Measurements from ENCODE around the gene XXYLT1. TPM values are rescaled to one million over a fixed set of nuclear protein-coding genes. Genes with fewer than 3 reads are reported as not detected.

Gene XXYLT1
- total and polyA plus RNA-seq, 9 of the 15 experiments (the other 6 are each of a cell fraction or from before 2014, with no cell fraction given), result 1.9 to 18.9 (median 15.0) TPM

DNA sequence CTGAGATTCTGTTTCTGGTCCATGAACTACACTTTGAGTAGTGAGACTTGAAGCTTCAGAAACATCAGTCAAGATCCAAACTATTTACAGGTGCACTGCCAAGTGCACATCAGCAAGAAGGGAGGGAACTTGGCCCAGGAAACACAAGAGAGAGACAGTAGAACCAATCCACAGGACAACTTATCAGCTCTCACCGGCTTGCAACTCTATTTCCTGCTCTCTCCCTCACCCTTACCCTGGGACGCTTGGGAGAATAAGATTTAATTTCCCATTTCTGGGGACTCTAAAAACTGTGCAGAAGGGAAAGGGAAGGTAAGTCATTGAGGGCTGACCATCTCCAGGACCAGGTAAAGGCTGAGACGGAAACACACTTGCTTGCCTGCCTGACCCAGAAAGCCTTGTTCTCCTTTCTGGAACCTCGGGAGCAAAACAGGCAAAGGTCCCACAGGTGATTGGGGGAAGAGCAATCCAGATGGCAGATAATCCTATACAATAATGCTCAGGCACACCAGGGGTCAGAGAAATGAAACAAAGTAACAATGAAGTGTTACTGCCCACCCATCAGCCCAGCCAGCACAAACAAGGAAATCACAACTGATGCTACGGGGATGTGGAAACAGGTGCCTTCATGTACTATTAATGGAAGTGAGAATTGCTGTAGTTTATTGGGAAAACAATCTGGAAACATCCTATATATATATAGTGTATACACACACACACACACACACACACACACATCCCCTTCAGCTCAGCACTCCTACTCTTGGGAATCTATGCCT lies 154.4 kb downstream of the XXYLT1 start (continued):
- no peak for TF ChIP-seq ATF1 (CRISPR knock-in tag; IDR thresholded peaks at IDR 0.05)
- TF ChIP-seq ATF1 (tag; IDR thresholded peaks at IDR 0.05), result no peak

DNA sequence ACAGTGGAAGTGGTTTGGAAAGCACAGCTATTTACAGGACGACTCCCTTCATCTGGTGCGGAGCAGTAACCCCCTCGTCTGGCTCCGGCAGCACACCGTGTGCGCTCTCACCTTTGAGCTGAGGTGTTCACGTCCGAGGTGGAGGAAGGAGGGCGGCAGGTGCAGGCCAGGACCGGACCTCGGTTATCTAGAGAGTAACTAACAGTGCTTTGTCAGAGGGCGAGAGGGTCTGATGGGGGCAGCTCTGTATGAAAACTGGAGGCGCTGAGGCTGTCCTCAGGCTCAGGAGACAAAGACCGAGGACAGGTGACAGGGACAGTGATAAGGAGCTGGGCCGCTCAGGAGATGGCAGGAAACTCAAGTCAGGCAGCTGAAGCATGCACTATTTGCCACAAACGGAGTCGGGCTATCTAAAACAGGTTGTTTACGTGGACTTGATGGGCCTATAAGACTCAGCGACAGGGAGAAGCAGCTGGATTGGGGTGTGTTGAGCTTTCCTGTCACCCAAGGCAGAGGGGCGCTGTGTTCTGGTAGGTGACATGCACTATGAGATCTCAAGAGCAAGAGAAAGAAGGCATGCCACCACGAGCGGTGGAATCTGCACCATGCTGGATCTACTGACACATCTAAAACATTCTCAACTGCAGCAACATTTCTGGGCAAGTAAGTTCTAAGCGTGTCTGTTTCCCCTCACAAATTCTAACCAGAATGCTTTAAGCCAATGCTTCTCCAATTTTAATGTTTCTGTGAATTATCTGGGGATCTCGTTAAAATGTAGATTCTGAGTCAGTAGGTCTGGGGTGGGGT lies 155.2 kb downstream of the XXYLT1 start:
- ChIA-PET CTCF (ENCODE audit: low intra/inter-chr PET ratio) (no interaction called here), POLR2A (interaction anchor here (0.6 to 1.6 kb wide), 6 partner anchors 9 to 1409 kb away, joined by 3 to 5 read pairs (median 3); no protein-coding TSS in a partner anchor)
- peak overlapping the region in 1 of 2 experiments; percentile 73; a peak in 2 of 4 replicates for H3K9ac ChIP-seq (ENCODE audit: insufficient read depth in 1 of 2, low read depth in 2 of 2, low read length in 2 of 2)
- no peaks in the 10 kb centered on the region for H4K20me1 ChIP-seq (replicated peaks; ENCODE audit: control insufficient read depth, insufficient read depth, low read length)
- no peaks in the 10 kb centered on the region for H3K9me3 ChIP-seq (replicated peaks; ENCODE audit: control insufficient read depth, insufficient read depth, low read depth, low read length)
- no peak overlapping the region for H2AFZ ChIP-seq (ENCODE audit: low read depth, low read length)
- H3K4me2 ChIP-seq (ENCODE audit: insufficient read depth, low read length), result peak overlapping the region; percentile 55; the same call in 1 of the 2 replicates
- peak in 3 of 4 experiments; percentile 23 to 41 (median 30) for DNase-seq (ENCODE audit: extremely low read depth in 1 of 4, low spot score in 3 of 4)
- no peaks in the 10 kb centered on the region for H3K36me3 ChIP-seq (ENCODE audit: control insufficient read depth, insufficient read depth, low read length)
- no TSS peak for BruUV-seq (replicated peaks)
- no peak overlapping the region for H3K4me3 ChIP-seq
- H3K9me1 ChIP-seq (ENCODE audit: control insufficient read depth, insufficient read depth, low read length), result peaks cover 3% of the 10 kb centered on the region
- H3K27ac ChIP-seq (ENCODE audit: extremely low read depth, low read depth, low read length), result peak overlapping the region; percentile 25
- peak; percentile 18; the same call in 2 of the 3 replicates for ATAC-seq
- H3K79me2 ChIP-seq (ENCODE audit: control insufficient read depth, insufficient read depth, low read length), result no peaks in the 10 kb centered on the region; the same call in 2 of the 3 replicates
- 47% methylated on average over 20 of the region's 24 CpGs for WGBS (ENCODE audit: insufficient coverage, low coverage, missing lambda C conversion rate)
- peaks cover 49 to 65% of the 10 kb centered on the region in 2 experiments for H3K4me1 ChIP-seq (replicated peaks in 1 of 2; ENCODE audit: control insufficient read depth in 2 of 2, insufficient read depth in 2 of 2, low read length in 2 of 2)
- FAIRE-seq, result no peak
- in situ Hi-C loops (cut with MboI) (no loop called here), intact Hi-C loops (cut with micrococcal nuclease) (loop anchor here (5.0 to 10.0 kb wide), 3 partner anchors 36 to 141 kb away; no protein-coding TSS in a partner anchor)
- H3K27me3 ChIP-seq (ENCODE audit: control insufficient read depth in 2 of 2, insufficient read depth in 2 of 2, low read length in 2 of 2), result no peaks in the 10 kb centered on the region
- no peak for TF ChIP-seq POLR3G (IDR thresholded peaks at IDR 0.05; ENCODE audit: extremely low read depth, insufficient read length, insufficient replicate concordance)
- TF ChIP-seq, protein P1, sequence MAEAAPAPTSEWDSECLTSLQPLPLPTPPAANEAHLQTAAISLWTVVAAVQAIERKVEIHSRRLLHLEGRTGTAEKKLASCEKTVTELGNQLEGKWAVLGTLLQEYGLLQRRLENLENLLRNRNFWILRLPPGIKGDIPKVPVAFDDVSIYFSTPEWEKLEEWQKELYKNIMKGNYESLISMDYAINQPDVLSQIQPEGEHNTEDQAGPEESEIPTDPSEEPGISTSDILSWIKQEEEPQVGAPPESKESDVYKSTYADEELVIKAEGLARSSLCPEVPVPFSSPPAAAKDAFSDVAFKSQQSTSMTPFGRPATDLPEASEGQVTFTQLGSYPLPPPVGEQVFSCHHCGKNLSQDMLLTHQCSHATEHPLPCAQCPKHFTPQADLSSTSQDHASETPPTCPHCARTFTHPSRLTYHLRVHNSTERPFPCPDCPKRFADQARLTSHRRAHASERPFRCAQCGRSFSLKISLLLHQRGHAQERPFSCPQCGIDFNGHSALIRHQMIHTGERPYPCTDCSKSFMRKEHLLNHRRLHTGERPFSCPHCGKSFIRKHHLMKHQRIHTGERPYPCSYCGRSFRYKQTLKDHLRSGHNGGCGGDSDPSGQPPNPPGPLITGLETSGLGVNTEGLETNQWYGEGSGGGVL (CRISPR knock-in tag; IDR thresholded peaks at IDR 0.05), result no peak
- no peak for TF ChIP-seq DACH1 (IDR thresholded peaks at IDR 0.05; ENCODE audit: partially characterized antibody)
- no peak for TF ChIP-seq SIRT6 (IDR thresholded peaks at IDR 0.05; ENCODE audit: low read depth, low read length)
- no peak for TF ChIP-seq ZFPM2 (CRISPR knock-in tag; IDR thresholded peaks at IDR 0.05)
- TF ChIP-seq, protein P2, sequence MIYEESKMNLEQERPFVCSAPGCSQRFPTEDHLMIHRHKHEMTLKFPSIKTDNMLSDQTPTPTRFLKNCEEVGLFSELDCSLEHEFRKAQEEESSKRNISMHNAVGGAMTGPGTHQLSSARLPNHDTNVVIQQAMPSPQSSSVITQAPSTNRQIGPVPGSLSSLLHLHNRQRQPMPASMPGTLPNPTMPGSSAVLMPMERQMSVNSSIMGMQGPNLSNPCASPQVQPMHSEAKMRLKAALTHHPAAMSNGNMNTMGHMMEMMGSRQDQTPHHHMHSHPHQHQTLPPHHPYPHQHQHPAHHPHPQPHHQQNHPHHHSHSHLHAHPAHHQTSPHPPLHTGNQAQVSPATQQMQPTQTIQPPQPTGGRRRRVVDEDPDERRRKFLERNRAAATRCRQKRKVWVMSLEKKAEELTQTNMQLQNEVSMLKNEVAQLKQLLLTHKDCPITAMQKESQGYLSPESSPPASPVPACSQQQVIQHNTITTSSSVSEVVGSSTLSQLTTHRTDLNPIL (CRISPR knock-in tag; IDR thresholded peaks at IDR 0.05), result no peak
- TF ChIP-seq, protein P3, sequence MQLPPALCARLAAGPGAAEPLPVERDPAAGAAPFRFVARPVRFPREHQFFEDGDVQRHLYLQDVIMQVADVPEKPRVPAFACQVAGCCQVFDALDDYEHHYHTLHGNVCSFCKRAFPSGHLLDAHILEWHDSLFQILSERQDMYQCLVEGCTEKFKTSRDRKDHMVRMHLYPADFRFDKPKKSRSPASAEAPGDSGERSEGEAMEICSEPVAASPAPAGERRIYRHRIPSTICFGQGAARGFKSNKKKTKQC (CRISPR knock-in tag; IDR thresholded peaks at IDR 0.05), result no peak
- TF ChIP-seq, protein P4, sequence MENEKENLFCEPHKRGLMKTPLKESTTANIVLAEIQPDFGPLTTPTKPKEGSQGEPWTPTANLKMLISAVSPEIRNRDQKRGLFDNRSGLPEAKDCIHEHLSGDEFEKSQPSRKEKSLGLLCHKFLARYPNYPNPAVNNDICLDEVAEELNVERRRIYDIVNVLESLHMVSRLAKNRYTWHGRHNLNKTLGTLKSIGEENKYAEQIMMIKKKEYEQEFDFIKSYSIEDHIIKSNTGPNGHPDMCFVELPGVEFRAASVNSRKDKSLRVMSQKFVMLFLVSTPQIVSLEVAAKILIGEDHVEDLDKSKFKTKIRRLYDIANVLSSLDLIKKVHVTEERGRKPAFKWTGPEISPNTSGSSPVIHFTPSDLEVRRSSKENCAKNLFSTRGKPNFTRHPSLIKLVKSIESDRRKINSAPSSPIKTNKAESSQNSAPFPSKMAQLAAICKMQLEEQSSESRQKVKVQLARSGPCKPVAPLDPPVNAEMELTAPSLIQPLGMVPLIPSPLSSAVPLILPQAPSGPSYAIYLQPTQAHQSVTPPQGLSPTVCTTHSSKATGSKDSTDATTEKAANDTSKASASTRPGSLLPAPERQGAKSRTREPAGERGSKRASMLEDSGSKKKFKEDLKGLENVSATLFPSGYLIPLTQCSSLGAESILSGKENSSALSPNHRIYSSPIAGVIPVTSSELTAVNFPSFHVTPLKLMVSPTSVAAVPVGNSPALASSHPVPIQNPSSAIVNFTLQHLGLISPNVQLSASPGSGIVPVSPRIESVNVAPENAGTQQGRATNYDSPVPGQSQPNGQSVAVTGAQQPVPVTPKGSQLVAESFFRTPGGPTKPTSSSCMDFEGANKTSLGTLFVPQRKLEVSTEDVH (IDR thresholded peaks at IDR 0.05; ENCODE audit: low read depth, partially characterized antibody), result no peak

Measured in K562 (cell line).